Hematopoietic multipotent progenitor cell treated with erythropoietin and hydrocortisone succinate and interleukin-3 and kit ligand, for 8 days (in vitro differentiated cells): ENCODE results near the gene POLE4.
A peak's percentile ranks its signal among the peaks of the same experiment; 100 is the strongest.

Experiments
- DNase-seq: peaks from one replicate; pipeline ENCODE4 v3.0.0-alpha.2; 2015

The POLE4 gene

DNA sequence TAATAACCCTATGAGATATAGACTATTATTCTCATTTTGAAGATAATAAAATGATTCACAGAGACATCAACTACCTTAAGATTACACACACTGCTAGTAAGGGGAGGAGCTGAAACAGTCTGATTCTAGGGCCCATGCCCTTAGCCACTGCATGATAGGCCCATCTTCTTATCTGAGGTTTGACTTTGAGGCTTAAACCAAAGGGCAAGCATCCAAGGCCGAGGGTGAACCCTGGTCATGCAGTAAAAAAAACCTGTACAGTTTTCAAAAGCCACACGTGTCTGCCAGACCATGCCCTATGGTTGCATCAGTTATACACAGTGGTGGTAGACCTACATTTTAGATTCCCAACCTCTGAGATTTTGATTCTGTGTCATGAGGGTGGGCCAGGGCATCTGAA, 44.8 kb downstream of the POLE4 start:
- DNase-seq = peak; percentile 9

DNA sequence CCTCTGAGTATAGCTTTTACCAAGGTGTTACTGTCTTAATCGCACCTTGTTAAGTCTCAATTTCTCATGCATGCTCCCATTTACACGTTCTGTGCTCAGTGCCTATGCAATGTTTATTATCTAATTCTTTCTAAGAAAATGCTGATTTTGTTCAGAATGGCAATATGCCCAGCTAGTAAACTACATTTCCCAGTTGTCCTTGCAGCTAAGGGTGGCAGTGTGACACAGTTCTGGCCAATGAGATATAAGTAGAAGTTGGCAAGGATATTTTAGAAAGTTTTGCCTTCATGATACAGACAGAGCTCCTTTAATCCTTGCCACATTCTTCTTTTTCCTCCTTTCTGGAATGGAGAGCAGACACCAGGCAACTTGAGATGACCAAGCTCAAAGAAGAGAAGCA, 45.3 kb downstream of the POLE4 start:
- DNase-seq = no peak

DNA sequence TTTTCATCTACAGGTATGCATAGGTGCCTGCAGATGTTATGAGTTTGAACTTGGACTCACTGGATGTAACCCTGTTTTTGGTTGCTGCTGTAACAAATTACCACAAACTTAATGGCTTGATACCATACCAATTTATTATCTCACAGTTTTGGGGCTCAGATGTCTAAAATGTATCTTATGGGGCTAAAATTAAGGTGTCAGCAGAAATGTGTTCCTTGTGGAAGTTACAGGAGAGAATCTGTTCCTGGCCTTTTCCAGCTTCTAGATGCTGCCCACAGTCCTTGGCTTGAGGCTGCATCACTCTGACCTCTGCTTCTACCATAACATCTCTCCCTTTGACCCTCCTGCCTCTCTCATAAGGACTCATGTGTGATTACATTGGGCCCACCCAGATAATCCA, 47.6 kb downstream of the POLE4 start:
- no peak for DNase-seq

DNA sequence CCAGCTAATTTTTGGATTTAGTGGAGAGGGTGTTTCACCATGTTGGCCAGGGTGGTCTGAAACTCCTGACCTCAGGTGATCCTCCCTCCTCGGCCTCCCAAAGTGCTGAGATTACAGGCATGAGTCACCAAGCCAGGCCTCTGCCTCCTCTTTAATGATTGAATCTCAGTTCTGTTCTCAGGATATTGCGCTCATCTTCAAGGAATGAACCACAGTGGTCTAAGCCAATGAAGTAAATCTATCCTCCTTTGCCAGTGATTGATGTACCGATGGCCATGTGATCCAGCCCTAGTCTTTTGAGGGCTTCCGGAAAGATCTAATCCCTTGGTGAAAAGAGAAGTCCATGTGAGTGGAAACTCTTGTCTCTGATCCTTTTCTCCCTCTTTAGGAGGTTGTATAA, 48.6 kb downstream of the POLE4 start:
- DNase-seq = no peak

DNA sequence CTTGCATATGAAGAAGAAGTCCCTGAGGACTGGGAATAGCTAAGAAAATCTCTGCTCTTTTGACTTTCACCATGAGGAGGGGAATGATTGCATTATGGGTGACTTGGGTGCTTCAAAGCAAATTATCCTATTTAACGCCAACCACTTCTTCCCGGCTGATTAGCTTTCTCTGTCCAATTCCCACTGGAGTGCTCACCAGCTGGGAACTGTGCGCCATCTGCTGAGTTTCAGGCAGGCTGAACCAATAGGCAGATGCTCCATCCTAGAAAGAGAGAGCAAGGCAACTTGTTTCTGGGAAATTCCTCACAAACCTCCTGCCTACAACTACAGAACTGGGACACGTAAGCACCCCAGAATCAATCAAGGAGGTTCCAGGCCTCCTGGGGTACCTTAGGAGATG, 49.4 kb downstream of the POLE4 start:
- DNase-seq = no peak

DNA sequence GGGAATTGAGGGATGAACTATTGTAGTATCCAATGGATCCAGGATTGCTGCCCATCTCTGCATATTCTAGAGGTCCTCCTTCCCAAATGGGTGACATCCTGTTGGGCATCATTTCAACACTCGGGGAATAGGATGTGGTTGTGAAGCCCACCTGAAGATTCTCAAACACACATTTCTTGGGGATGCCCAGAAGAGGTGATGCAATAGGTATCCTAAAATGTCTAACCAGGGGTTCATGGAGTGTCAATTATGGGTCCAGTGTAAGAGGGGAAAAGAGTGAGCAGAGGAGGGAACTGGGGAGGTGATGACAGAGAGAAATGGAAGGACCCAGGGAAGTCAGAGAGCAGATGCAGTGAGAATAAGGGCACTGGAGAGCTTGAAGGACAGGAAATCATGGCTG, 52.1 kb downstream of the POLE4 start:
- no peak for DNase-seq

DNA sequence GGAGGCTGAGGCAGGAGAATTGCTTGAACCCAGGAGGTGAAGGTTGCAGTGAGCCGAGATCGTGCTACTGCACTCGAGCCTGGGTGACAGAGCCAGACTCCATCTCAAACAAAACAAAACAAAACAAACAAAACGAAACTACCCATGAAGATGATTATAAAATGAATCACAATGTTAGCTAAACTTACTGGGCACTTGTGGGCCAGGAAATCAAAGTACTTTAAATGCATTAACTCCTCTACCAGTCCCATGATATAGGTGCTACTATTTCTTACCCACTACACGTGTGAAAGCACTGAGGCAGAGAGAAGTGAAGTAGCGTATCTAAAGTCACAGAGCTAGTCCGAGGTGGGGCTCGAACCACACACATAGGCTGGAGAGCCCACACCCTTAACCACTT, 53.6 kb downstream of the POLE4 start:
- DNase-seq = no peak

DNA sequence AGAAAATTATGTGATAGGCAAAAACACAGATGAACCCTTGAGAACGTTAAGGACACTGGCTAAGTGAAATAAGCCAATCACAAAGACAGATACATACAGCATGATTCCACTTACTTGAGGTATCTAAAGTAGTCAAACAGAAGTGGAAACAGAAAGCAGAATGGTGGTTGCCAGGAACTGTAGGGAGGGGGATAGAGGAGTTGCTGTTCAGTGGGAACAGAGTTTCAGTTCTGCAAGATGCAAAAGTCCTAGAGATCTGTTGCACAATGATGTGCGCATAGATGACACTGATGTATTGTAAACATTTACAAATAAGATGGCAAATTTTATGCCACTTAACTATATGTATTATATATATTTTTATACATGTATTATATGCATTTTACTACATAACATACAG, 59.7 kb downstream of the POLE4 start:
- no peak for DNase-seq
